HG02759 (cell line): ENCODE results near the gene NDRG2.

Experiments
- ATAC-seq: cut with Tn5 transposase; IDR thresholded peaks from one replicate; pipeline ENCODE4 v1.9.1; 2021; ENCODE audit warnings: mild to moderate bottlenecking, moderate library complexity; ENCODE audit not compliant: unreplicated experiment

The NDRG2 gene

GRCh38 chr14:20978687-20979086 lies 46.2 kb downstream of the NDRG2 start:
- ATAC-seq: no peak

DNA sequence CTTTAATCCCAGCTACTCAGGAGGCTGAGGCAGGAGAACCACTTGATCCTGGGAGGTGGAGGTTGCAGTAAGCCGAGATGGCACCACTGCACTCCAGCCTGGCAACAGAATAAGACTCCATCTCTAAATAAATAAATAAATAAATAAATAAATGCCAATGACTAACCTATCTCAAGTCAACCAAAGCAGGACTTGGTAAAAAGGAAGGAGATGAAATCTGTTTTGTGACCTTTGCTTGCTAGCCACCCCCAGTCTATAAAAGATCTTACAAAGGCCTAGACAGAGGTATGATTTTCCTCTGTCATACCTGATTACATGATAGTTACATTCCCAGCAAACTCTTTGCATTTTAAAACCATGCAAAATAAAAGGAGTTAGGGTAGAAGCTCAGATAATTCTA lies 48.6 kb downstream of the NDRG2 start:
- no peak for ATAC-seq

GRCh38 chr14:20973501-20973900 lies 51.4 kb downstream of the NDRG2 start:
- ATAC-seq: no peak

GRCh38 chr14:20971705-20972021 lies 53.2 kb downstream of the NDRG2 start:
- ATAC-seq: peak; percentile 23

DNA sequence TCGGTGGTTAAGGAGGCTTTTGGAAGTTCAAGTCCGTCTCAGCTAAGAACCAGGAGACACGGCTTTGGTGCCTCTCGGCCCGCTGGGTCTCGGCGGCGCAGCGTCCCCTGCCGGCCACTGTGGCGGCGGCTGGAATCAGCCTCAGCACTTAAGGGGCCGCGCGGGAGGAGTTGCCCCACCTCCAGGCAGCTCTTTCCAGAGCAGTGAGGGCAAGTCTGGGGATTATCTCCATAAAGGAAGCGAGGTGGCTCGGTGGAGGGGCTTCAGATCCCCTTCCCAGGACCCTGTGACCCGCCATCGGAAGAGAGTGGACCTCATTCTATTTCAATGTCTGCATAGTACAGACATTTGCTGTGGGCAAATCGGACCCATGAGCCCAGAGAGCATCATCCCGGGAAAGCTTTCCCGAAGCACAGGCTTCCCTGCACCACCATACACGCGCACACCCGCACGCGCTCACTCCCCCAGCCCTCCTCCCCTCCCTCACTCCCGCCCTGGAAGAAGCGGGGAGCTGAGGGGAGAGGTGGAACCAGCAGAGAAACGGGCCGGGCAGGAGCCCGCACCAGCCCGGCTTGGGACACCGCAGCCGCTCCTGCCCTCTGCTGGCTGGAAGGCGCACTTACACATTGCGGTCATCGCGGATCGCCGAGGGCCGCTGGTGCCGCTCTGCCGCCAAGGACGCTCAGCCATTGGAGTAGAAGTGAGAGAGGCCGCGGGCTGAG lies 53.7 kb downstream of the NDRG2 start:
- peak; percentile 95 for ATAC-seq

GRCh38 chr14:20970647-20970982 lies 54.2 kb downstream of the NDRG2 start:
- ATAC-seq: peak; percentile 4

DNA sequence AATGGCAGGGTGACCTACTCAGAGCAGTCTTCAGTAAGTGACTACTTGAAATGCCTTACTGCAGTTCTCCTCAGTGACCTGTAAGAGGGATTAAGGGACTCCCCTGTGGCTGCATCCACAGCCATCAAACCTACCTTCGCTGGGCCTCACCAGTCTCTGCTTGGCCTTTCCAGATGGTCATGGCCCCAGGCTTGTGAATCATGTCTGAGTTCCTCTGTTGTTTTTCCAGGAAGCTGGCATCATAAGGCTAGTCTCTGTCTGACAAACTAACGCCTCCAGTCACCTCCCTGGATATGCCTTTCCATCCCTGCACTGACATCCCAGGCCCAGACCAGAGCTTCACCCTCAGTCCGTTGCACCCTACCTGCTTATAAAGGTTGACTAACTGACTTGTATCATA lies 55.5 kb downstream of the NDRG2 start:
- no peak for ATAC-seq
